Endothelial cell of umbilical vein (primary cell): Measurements from ENCODE around the gene DUSP16. TPM values are rescaled to one million over a fixed set of nuclear protein-coding genes. Genes with fewer than 3 reads are reported as not detected.

ENCODE experiments used
- BruUV-seq: library from RNA; stranded (reverse); fragments of 400-500 nt; replicated peaks from 2 replicates; lab custom pipeline; 2021; lab: Mats Ljungman, UMichigan
- CTCF ChIA-PET: fragments of 300-600, 350-600 bp; sonication (Branson Sonifier 250); formaldehyde crosslinking; loops from one replicate; lab custom pipeline; 2021; ENCODE audit warnings: antibody characterized with exemption, inconsistent platforms; lab: Charles Lee
- POLR2A ChIA-PET: fragments of 300-600, 350-600 bp; sonication (Branson Sonifier 250); formaldehyde crosslinking; loops from one replicate; lab custom pipeline; 2021; ENCODE audit warnings: antibody characterized with exemption, inconsistent platforms; lab: Charles Lee
- DNase-seq: peaks from one replicate; pipeline ENCODE4 v3.0.0-alpha.2; 2011; ENCODE audit warnings: low read depth, low spot score
- FAIRE-seq: peaks from 2 replicates; lab custom pipeline; 2011; peaks lifted over from hg19 to GRCh38; lab: Jason Lieb, UNC
- H2AFZ ChIP-seq: 2 replicates; pipeline ENCODE4 v1.6.0; 2012; ENCODE audit warnings: low read depth, low read length, control low read depth, inconsistent platforms
- H3K27ac ChIP-seq: 2 replicates; pipeline ENCODE4 v1.5.1; 2011; ENCODE audit warnings: low read depth, mild to moderate bottlenecking, control low read depth, low read length, moderate library complexity; ENCODE audit not compliant: insufficient read depth
- H3K27me3 ChIP-seq, 2 experiments: 2 replicates each; pipeline versions ENCODE4 v1.6.0 to v1.6.1; 2011; ENCODE audit warnings: low read length in 2 of 2, mixed read lengths in 1 of 2; ENCODE audit not compliant: control insufficient read depth in 2 of 2, insufficient read depth in 2 of 2
- H3K36me3 ChIP-seq, 2 experiments: 2 replicates in 1 of 2; 3 replicates in 1 of 2; pipeline ENCODE4 v1.5.1; 2011; ENCODE audit warnings: low read length in 2 of 2, mild to moderate bottlenecking in 1 of 2, moderate library complexity in 1 of 2; ENCODE audit not compliant: control insufficient read depth in 2 of 2, insufficient read depth in 2 of 2; ENCODE audit errors: extremely low read depth in 1 of 2
- H3K4me1 ChIP-seq: 3 replicates; pipeline ENCODE4 v1.5.1; 2011; ENCODE audit warnings: mild to moderate bottlenecking, low read length; ENCODE audit not compliant: control insufficient read depth, insufficient read depth; ENCODE audit errors: extremely low read depth
- H3K4me2 ChIP-seq: 2 replicates; pipeline ENCODE4 v1.6.1; 2011; ENCODE audit warnings: low read length, control low read depth, mixed read lengths; ENCODE audit not compliant: insufficient read depth
- H3K4me3 ChIP-seq, 3 experiments: fragments of 200-600 bp in 1 of 3; sonication (generic), shearing (Covaris generic) in 1 of 3; replicated peaks in 1 of 3; 2 replicates each; pipeline ENCODE4 v1.5.1; 2011 to 2016; ENCODE audit warnings: control low read depth in 3 of 3, low read length in 3 of 3, mild to moderate bottlenecking in 2 of 3, inconsistent platforms in 1 of 3, low read depth in 1 of 3, moderate library complexity in 1 of 3; ENCODE audit not compliant: insufficient read depth in 1 of 3
- H3K79me2 ChIP-seq: 2 replicates; pipeline ENCODE4 v1.6.0; 2012; ENCODE audit warnings: low read length, inconsistent platforms; ENCODE audit not compliant: control insufficient read depth, insufficient read depth
- H3K9ac ChIP-seq: replicated peaks from 2 replicates; pipeline ENCODE3; 2011; ENCODE audit warnings: low read length, control low read depth; ENCODE audit not compliant: insufficient read depth; ENCODE audit errors: extremely low read depth
- H3K9me1 ChIP-seq: replicated peaks from 3 replicates; pipeline ENCODE4 v1.6.0; 2011; ENCODE audit warnings: mild to moderate bottlenecking, low read length; ENCODE audit not compliant: control insufficient read depth, insufficient read depth; ENCODE audit errors: extremely low read depth
- H3K9me3 ChIP-seq: replicated peaks from 2 replicates; pipeline ENCODE4 v1.5.1; 2012; ENCODE audit warnings: low read length, inconsistent platforms; ENCODE audit not compliant: control insufficient read depth, insufficient read depth
- H4K20me1 ChIP-seq: replicated peaks from 2 replicates; pipeline ENCODE3; 2011; ENCODE audit warnings: mild to moderate bottlenecking, low read length; ENCODE audit not compliant: control insufficient read depth, insufficient read depth; ENCODE audit errors: extremely low read depth
- CTCF ChIP-seq, 2 donors: IDR thresholded peaks; 1 replicate in 1 of 2; 2 replicates in 1 of 2; pipeline ENCODE4 v1.5.1; 2011; ENCODE audit warnings: low read length in 2 of 2, mild to moderate bottlenecking in 2 of 2, moderate library complexity in 2 of 2, control low read depth in 1 of 2, inconsistent platforms in 1 of 2, low read depth in 1 of 2; ENCODE audit not compliant: insufficient read depth in 1 of 2; ENCODE audit errors: extremely low read depth in 1 of 2
- EZH2 ChIP-seq: IDR thresholded peaks from 2 replicates; pipeline ENCODE4 v1.6.1; 2012; ENCODE audit warnings: borderline replicate concordance, low read depth, mild to moderate bottlenecking, moderate library complexity, low read length, inconsistent platforms; ENCODE audit not compliant: severe bottlenecking
- FOS ChIP-seq: IDR thresholded peaks from 2 replicates; pipeline ENCODE4 v1.6.1; 2011; ENCODE audit warnings: mild to moderate bottlenecking, low read length, moderate library complexity, borderline replicate concordance; ENCODE audit not compliant: insufficient read depth
- GATA2 ChIP-seq: IDR thresholded peaks from 2 replicates; pipeline ENCODE4 v1.7.0; 2011; ENCODE audit warnings: low read depth, mild to moderate bottlenecking, moderate library complexity, mixed read lengths, low read length; ENCODE audit not compliant: insufficient read length, insufficient read depth
- JUN ChIP-seq: IDR thresholded peaks from 2 replicates; pipeline ENCODE4 v1.6.1; 2011; ENCODE audit warnings: borderline replicate concordance, low read depth; ENCODE audit not compliant: insufficient read length, insufficient read depth
- MAX ChIP-seq: IDR thresholded peaks from 2 replicates; pipeline ENCODE4 v1.6.1; 2011; ENCODE audit not compliant: insufficient read depth, insufficient read length
- MYC ChIP-seq: IDR thresholded peaks from one replicate; pipeline ENCODE4 v1.6.1; 2011; ENCODE audit warnings: mild to moderate bottlenecking, low read depth, low read length
- POLR2A ChIP-seq: IDR thresholded peaks from 2 replicates; pipeline ENCODE4 v1.6.1; 2012; ENCODE audit warnings: low read depth, mild to moderate bottlenecking, control low read depth, low read length
- POLR2AphosphoS5 ChIP-seq: IDR thresholded peaks from 2 replicates; pipeline ENCODE4 v1.6.1; 2012; ENCODE audit warnings: low read depth, mild to moderate bottlenecking, control low read depth, low read length, moderate library complexity; ENCODE audit not compliant: insufficient read depth
- dilution Hi-C: fragments of 300-500 bp; cut with MboI; formaldehyde crosslinking; loops from one replicate; pipeline ENCODE4 v1.15.0; 2019; ENCODE audit warnings: low sequenced_read_pairs; ENCODE audit not compliant: extremely low pct_ligation_motif_present
- intact Hi-C: fragments of 100-400 bp; cut with micrococcal nuclease; formaldehyde crosslinking; loops from one replicate; pipeline ENCODE4 v1.10.0; 2022
- polyA plus RNA-seq, 4 experiments: library from polyadenylated mRNA; depleted of rRNA in 3 of 4; stranded (reverse) in 3 of 4; unstranded in 1 of 4; fragments of >200 nt; gene quantifications; 2 replicates each; pipeline versions ENCODE4 v1.2.1 to v1.2.3, GENCODE V29; 2011 to 2012; ENCODE audit warnings: missing spikeins in 1 of 4
- total RNA-seq: library from RNA; stranded (reverse); gene quantifications from 2 replicates; pipeline ENCODE4 v1.2.3, GENCODE V29; 2021

Gene DUSP16
- total and polyA plus RNA-seq, 2 donors (not counting 3 experiments of a cell fraction or from before 2014, with no cell fraction given): 7.4 to 19.5 TPM

GRCh38 chr12:12427568-12427967 lies 135.1 kb downstream of the DUSP16 start:
- Histone ChIP-seq H3K9ac (no peak overlapping the region), H3K27me3 (no peaks in the 10 kb centered on the region), H3K27ac (no peak overlapping the region), H3K9me1 (no peaks in the 10 kb centered on the region), H3K36me3 (no peaks in the 10 kb centered on the region), H3K4me2 (no peak overlapping the region), H3K4me1 (peaks cover 20% of the 10 kb centered on the region), H2AFZ (no peak overlapping the region), H4K20me1 (no peaks in the 10 kb centered on the region), H3K9me3 (no peaks in the 10 kb centered on the region), H3K4me3 (no peak overlapping the region), H3K79me2 (no peaks in the 10 kb centered on the region)
- DNase-seq (no peak), FAIRE-seq (no peak)
- no peak for TF ChIP-seq GATA2
- intact Hi-C loops: no loop called here
- dilution Hi-C loops: no loop called here
- POLR2A ChIA-PET: no interaction called here
- no TSS peak for BruUV-seq
- CTCF ChIA-PET: no interaction called here

GRCh38 chr12:12425616-12426015 lies 137.0 kb downstream of the DUSP16 start:
- peak; percentile 77 for FAIRE-seq
- dilution Hi-C loops: no loop called here
- POLR2A ChIA-PET: no interaction called here

More at GRCh38 chr12:12425616-12426015, 137.0 kb downstream of the DUSP16 start:
- Histone ChIP-seq H3K27ac (no peak overlapping the region), H3K9me3 (no peaks in the 10 kb centered on the region), H3K9ac (no peak overlapping the region), H3K27me3 (no peaks in the 10 kb centered on the region), H2AFZ (no peak overlapping the region), H4K20me1 (no peaks in the 10 kb centered on the region), H3K4me1 (peaks cover 15% of the 10 kb centered on the region), H3K4me2 (peak overlapping the region; percentile 13), H3K36me3 (no peaks in the 10 kb centered on the region), H3K79me2 (no peaks in the 10 kb centered on the region), H3K4me3 (no peak overlapping the region), H3K9me1 (no peaks in the 10 kb centered on the region)
- no peak for TF ChIP-seq POLR2A
- no peak for TF ChIP-seq MYC
- no peak for TF ChIP-seq JUN
- no peak for TF ChIP-seq EZH2
- TF ChIP-seq GATA2: no peak
- TF ChIP-seq CTCF (IDR thresholded peaks at IDR 0.05; ENCODE audit: extremely low read depth in 1 of 2, insufficient read depth in 1 of 2, low read depth in 1 of 2, low read length in 2 of 2): no peak
- no peak for TF ChIP-seq FOS
- no peak for TF ChIP-seq MAX
- TF ChIP-seq POLR2AphosphoS5: no peak
- DNase-seq: peak; percentile 78
- no TSS peak for BruUV-seq
- intact Hi-C loops: no loop called here
- CTCF ChIA-PET: interaction anchor here (0.9 to 1.5 kb wide), 3 partner anchors 9 to 13 kb away, joined by 3 to 4 read pairs (median 3); no protein-coding TSS in a partner anchor
